Measurements from ENCODE around the gene SLC1A3. TPM values are rescaled to one million over a fixed set of nuclear protein-coding genes. Genes with fewer than 3 reads are reported as not detected.

The SLC1A3 gene
- total RNA-seq, 1 donor from 2014 or later = 1.6 TPM

GRCh38 chr5:36667824-36668223 lies 61.4 kb downstream of the SLC1A3 start:
- H3K4me3 Mint-ChIP-seq (ENCODE audit: unreplicated experiment) = no peak overlapping the region
- peaks cover 3% of the 10 kb centered on the region for H3K4me1 Mint-ChIP-seq (ENCODE audit: low read depth, unreplicated experiment)
- no peaks in the 10 kb centered on the region for H3K27me3 Mint-ChIP-seq (ENCODE audit: unreplicated experiment)
- no peak overlapping the region for H3K27ac Mint-ChIP-seq (ENCODE audit: unreplicated experiment)
- no peak for TF ChIP-seq CTCF (IDR thresholded peaks at IDR 0.05; ENCODE audit: partially characterized antibody, unreplicated experiment)
- DNase-seq = no peak
- no peaks in the 10 kb centered on the region for H3K36me3 Mint-ChIP-seq (ENCODE audit: unreplicated experiment)
- H3K9me3 Mint-ChIP-seq (ENCODE audit: unreplicated experiment) = no peaks in the 10 kb centered on the region

GRCh38 chr5:36669015-36669651 lies 62.7 kb downstream of the SLC1A3 start:
- no peaks in the 10 kb centered on the region for H3K36me3 Mint-ChIP-seq (ENCODE audit: unreplicated experiment)
- H3K9me3 Mint-ChIP-seq (ENCODE audit: unreplicated experiment) = no peaks in the 10 kb centered on the region
- H3K27ac Mint-ChIP-seq (ENCODE audit: unreplicated experiment) = no peak overlapping the region
- no peak overlapping the region for H3K4me3 Mint-ChIP-seq (ENCODE audit: unreplicated experiment)
- no peaks in the 10 kb centered on the region for H3K27me3 Mint-ChIP-seq (ENCODE audit: unreplicated experiment)
- TF ChIP-seq CTCF (IDR thresholded peaks at IDR 0.05; ENCODE audit: partially characterized antibody, unreplicated experiment) = no peak
- no peak for DNase-seq
- H3K4me1 Mint-ChIP-seq (ENCODE audit: low read depth, unreplicated experiment) = peaks cover 3% of the 10 kb centered on the region

- TF ChIP-seq CTCF (IDR thresholded peaks at IDR 0.05; ENCODE audit: partially characterized antibody, unreplicated experiment) = no peak
Measured at GRCh38 chr5:36670548-36670947, 64.1 kb downstream of the SLC1A3 start.

GRCh38 chr5:36675282-36675681 lies 68.9 kb downstream of the SLC1A3 start:
- DNase-seq = no peak
- H3K9me3 Mint-ChIP-seq (ENCODE audit: unreplicated experiment) = no peaks in the 10 kb centered on the region
- H3K27me3 Mint-ChIP-seq (ENCODE audit: unreplicated experiment) = no peaks in the 10 kb centered on the region
- H3K4me1 Mint-ChIP-seq (ENCODE audit: low read depth, unreplicated experiment) = peaks cover 7% of the 10 kb centered on the region
- no peak for TF ChIP-seq CTCF (IDR thresholded peaks at IDR 0.05; ENCODE audit: partially characterized antibody, unreplicated experiment)
- H3K36me3 Mint-ChIP-seq (ENCODE audit: unreplicated experiment) = no peaks in the 10 kb centered on the region
- no peak overlapping the region for H3K27ac Mint-ChIP-seq (ENCODE audit: unreplicated experiment)
- no peak overlapping the region for H3K4me3 Mint-ChIP-seq (ENCODE audit: unreplicated experiment)

More at GRCh38 chr5:36670548-36670947, 64.1 kb downstream of the SLC1A3 start:
- Mint-ChIP-seq H3K4me1 (ENCODE audit: low read depth, unreplicated experiment) (peaks cover 4% of the 10 kb centered on the region), H3K27ac (ENCODE audit: unreplicated experiment) (peak overlapping the region; percentile 64), H3K36me3 (ENCODE audit: unreplicated experiment) (no peaks in the 10 kb centered on the region), H3K27me3 (ENCODE audit: unreplicated experiment) (no peaks in the 10 kb centered on the region), H3K9me3 (ENCODE audit: unreplicated experiment) (no peaks in the 10 kb centered on the region), H3K4me3 (ENCODE audit: unreplicated experiment) (no peak overlapping the region)
- no peak for DNase-seq

- DNase-seq = no peak
- no peak overlapping the region for H3K27ac Mint-ChIP-seq (ENCODE audit: unreplicated experiment)
- H3K36me3 Mint-ChIP-seq (ENCODE audit: unreplicated experiment) = no peaks in the 10 kb centered on the region
- H3K27me3 Mint-ChIP-seq (ENCODE audit: unreplicated experiment) = no peaks in the 10 kb centered on the region
- TF ChIP-seq CTCF (IDR thresholded peaks at IDR 0.05; ENCODE audit: partially characterized antibody, unreplicated experiment) = no peak
- peaks cover under 1% of the 10 kb centered on the region for H3K9me3 Mint-ChIP-seq (ENCODE audit: unreplicated experiment)
- H3K4me1 Mint-ChIP-seq (ENCODE audit: low read depth, unreplicated experiment) = peaks cover 12% of the 10 kb centered on the region
- H3K4me3 Mint-ChIP-seq (ENCODE audit: unreplicated experiment) = no peak overlapping the region
Measured at GRCh38 chr5:36679221-36679989, 73.0 kb downstream of the SLC1A3 start.
